GM12801 (cell line): ENCODE results near the gene ERMN.

Experiments
- CTCF ChIP-seq: IDR thresholded peaks from one replicate; pipeline ENCODE4 v1.5.1; 2011; ENCODE audit warnings: control low read depth; ENCODE audit not compliant: insufficient read length; ENCODE audit errors: extremely low read depth

The ERMN gene

GRCh38 chr2:157312866-157313486 is 12.6 kb downstream of the ERMN start:
- TF ChIP-seq CTCF, result no peak

GRCh38 chr2:157311706-157312105 is 13.9 kb downstream of the ERMN start:
- TF ChIP-seq CTCF, result no peak

GRCh38 chr2:157309878-157310277 is 15.7 kb downstream of the ERMN start:
- TF ChIP-seq CTCF, result no peak

- TF ChIP-seq CTCF, result no peak
Measured at GRCh38 chr2:157307021-157307420, 18.6 kb downstream of the ERMN start.

- TF ChIP-seq CTCF, result no peak
Measured at GRCh38 chr2:157305723-157306110, 19.9 kb downstream of the ERMN start.

- TF ChIP-seq CTCF, result no peak
Measured at GRCh38 chr2:157304811-157305722, 20.6 kb downstream of the ERMN start.

- TF ChIP-seq CTCF, result no peak
Measured at GRCh38 chr2:157303612-157304011, 22.0 kb downstream of the ERMN start.
